Hematopoietic multipotent progenitor cell treated with erythropoietin and hydrocortisone succinate and interleukin-3 and kit ligand, for 6 days (in vitro differentiated cells): ENCODE measurements around the gene FZD4.
"Not testable (repeated sequence)": the region's sequence is repeated elsewhere in the genome, so short reads cannot be mapped to it uniquely, and the experiment has no call there.

ENCODE experiments used
- DNase-seq: peaks from one replicate; pipeline ENCODE4 v3.0.0-alpha.2; 2015

The FZD4 gene

GRCh38 chr11:86934926-86935579 is 20.1 kb downstream of the FZD4 start:
- no peak for DNase-seq

GRCh38 chr11:86934582-86934900 is 20.7 kb downstream of the FZD4 start:
- no peak for DNase-seq

DNA sequence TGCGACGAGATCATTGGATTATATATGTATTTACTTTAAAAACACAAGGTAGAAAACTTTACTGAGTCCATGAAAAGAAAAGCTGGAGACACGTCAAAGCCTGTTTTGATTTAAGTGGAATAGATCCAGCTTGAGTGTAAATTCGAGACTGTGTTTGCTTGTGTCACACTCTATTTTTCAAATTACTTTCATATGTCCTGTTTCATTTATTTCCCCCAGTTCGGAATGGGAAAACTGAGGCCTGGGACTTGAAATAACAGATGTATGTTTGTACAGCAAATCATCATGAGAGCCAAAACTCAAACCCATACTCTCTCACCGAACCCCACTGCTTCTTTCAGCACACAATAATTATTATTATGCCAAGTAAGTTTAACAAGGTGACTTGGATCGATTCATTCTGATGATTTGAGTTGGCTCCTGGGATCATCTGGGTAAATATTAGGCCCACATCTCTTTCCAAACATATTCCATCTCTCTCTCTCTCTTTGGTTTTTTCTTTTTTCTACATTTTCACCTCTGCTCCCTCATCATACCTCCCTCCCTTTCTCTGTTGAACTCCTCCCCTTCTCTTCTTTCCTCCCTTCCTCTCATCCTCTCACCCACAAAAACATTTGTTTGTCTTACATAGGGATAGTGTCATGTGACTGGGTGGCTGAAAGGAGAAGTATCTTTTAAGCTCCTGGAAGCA is 21.2 kb downstream of the FZD4 start:
- DNase-seq: no peak

GRCh38 chr11:86932924-86933875 is 22.0 kb downstream of the FZD4 start:
- no peak for DNase-seq

DNA sequence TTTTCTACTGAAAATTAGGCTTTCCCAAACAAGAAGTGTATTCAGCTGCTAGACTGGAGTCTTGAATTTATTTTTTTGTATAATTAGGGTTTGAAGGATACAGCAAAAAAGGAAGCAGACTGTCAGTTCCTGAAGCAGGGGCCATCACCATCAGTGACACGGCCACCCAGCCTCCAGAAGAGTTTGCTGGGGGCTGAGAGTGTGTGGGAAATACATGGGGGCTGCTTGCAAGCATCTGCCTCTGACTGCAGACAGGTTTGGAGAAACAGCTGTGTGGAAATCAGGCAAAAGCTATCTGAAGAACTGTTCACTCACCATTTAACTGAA is 23.0 kb downstream of the FZD4 start:
- no peak for DNase-seq

GRCh38 chr11:86931548-86932258 is 23.5 kb downstream of the FZD4 start:
- DNase-seq: peak; percentile 68

DNA sequence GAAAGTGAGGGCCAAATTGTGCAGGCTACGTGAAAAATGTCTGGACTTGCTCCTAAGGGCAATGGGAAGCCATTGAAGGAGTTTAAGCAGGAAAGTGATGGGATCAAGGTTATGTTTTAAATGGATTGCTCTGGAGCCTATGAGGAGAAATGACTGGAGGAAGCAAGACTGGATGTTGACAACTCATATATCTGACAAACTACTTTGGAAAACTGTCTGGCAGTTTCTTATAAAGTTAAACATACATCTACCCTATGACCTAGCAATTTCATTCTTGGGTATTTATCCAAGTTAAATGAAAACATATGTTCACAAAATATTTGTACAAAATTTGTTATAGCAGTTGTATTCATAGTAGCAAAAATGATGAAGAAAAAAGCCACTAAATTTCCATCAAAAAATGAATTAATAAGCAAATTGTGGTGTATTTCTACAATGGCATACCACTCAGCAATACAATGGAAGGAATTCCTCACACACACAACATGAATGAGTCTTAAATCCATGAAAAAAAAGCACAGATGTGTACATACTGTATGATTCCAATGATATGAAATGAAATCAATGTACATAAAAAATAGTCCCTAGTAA is 24.1 kb downstream of the FZD4 start:
- DNase-seq: no peak

GRCh38 chr11:86926975-86927374 is 28.2 kb downstream of the FZD4 start:
- DNase-seq: no peak

DNA sequence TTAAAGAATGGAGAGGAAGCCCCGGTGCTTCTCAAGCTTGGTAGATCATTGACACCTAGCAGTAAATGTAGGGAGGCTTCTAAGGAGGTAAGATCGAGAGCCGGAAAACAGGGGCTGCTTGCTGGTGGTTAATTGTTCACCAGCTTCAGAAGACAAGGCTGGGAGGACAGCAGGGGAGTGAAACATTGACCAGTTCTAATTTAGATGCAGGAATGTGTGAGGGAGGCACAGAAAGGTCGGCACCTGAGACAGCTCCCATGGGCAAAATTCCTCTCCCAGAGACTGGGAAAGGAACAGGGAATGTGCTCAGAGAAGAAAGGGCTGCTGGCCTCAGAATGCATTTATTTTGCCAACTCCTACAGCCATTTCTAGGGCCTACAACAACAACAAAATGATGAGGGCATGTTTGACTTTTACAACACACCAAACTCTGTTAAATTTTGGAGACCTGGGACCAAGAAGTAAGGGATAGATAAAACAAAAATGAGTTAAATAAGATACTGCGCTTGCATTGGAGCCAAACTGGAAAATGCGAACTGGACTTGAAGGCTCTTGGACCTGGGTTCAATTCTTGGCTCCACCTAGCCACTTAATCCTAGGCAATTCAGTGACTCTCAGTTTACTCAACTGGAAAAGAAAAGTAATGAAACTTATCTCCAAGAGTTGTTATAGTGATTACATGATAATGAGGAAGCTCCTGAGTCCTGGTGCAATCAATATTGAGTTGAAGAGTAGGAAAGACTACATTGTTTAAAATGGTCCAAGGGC is 31.0 kb downstream of the FZD4 start:
- no peak for DNase-seq

DNA sequence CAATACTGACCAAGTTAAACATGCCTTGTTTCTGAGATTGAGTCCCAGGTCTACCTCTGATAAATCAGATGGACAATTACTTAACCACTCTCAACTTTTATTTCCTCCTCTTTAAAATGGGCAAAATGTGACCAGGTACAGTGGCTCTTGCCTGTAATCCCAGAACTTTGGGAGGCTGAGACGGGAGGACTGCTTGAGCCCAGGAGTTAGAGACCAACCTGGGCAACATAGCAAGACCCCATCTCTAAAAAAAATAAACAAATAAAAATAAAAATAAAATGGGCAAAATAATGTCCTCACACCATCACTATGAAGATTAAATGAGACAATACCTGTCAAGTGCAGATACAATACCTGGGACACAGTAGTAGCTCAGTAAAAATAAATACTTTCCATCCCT is 33.0 kb downstream of the FZD4 start:
- DNase-seq: no peak

DNA sequence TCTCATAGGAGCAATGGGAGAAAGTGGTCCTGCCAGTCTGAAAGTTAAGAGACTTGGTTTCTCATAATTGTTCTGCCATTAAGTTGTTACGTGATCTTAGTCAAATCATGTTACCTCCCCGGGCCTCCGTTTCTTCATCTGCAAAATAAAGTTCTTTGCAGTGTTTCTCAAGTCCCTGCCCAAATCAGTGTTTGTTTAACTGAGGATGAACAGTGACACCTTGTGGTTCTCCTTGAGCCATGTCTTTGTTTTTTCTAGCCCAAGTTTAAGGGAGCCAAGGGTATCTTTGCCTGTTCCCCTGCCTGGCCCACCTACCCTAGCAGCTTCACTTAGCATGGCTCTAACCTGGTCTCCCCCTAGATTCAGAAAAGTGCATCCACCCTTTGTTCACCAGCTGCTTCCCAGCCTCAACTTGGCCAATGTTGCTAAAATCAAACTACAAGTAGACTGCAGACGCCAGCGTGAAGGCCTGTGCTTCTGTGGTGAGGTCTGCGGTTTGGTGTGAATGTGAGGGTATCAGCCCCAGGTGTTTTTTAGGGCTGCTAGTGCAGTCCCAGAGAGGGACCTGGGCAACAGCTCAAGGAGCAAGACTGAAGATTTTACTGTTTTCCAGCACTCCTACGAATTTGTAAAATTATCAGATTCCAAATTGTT is 35.5 kb downstream of the FZD4 start:
- peak; percentile 73 for DNase-seq

DNA sequence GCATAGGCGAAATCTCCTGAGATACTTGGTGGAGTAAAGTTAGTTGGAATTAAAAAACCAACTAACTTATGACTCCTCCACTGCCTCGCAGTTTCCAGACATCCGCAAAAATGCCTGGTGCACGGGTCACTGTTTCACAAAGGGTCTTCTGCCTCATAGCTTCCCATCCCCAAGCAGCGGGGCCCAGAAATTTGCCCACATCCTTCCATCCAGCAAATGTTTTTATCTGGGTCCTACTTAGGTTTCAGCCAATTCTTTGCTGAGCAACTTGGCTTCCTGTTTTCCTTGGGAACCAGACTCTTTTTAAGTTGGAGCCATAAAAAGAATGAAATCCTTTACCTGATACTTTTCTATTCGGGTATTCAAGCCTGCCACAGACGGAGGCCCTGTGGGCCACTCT is 36.2 kb downstream of the FZD4 start:
- no peak for DNase-seq

- DNase-seq: no peak
Observed at GRCh38 chr11:86918496-86918895, 36.7 kb downstream of the FZD4 start.

DNA sequence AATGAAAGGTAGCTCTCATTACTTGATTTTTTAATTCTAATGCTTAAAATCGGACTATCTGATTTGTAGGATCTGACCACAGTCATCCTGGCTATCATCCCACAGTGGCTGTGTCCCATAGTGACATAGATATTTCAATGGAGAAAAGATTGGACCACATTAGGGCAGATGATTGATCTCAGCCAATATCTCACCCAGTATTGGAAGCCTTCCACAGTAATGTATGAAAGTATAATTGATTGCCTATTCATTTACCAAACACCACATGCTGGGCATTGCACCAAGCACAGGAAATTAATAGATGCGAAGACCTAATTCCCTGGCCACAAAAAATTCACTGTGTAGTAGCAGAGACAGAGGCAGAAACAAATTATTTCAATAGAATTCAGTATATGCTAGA is 37.6 kb downstream of the FZD4 start:
- DNase-seq: no peak

- no peak for DNase-seq
Observed at GRCh38 chr11:86916330-86916729, 38.9 kb downstream of the FZD4 start.

GRCh38 chr11:86915850-86916249 is 39.3 kb downstream of the FZD4 start:
- not testable (repeated sequence) for DNase-seq

GRCh38 chr11:86914865-86915519 is 40.2 kb downstream of the FZD4 start:
- DNase-seq: no peak

DNA sequence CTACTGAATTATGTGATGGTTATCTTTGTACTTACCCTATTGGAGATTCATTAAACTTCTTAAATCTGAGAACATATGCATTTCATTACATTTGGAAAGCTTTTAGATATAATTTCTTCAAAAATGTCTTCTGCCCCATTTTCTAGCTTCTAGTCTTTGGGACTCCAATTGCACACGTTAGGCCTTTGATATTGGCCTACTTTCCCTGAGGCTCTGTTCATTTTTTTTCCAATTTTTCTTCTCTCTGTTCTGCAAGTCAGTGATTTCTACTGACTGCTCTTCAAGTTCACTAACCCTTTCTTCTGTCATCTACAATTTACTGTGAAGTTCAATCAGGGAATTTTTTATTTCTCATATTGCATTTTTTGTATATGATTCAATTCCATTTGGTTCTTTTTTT is 43.0 kb downstream of the FZD4 start:
- no peak for DNase-seq

DNA sequence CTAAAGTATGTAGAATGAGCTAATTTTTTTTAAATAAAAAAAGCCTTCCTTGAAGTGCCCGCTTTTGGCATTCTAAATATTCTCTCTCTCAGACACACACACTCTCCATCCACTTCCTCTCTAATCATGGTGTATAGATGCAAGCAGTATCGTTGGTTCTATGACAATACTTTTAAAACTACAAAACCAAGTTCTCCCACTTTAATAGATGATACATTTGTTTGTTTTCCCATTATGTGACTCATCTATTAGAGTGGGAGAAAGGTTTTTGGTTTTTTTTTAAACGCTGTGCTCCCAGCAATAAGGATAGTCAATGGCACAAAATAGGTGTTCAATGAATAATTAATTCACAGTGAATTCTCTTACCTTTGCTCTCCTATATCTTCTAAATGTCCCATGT is 44.6 kb downstream of the FZD4 start:
- no peak for DNase-seq

- no peak for DNase-seq
Observed at GRCh38 chr11:86906198-86906597, 49.0 kb downstream of the FZD4 start.

DNA sequence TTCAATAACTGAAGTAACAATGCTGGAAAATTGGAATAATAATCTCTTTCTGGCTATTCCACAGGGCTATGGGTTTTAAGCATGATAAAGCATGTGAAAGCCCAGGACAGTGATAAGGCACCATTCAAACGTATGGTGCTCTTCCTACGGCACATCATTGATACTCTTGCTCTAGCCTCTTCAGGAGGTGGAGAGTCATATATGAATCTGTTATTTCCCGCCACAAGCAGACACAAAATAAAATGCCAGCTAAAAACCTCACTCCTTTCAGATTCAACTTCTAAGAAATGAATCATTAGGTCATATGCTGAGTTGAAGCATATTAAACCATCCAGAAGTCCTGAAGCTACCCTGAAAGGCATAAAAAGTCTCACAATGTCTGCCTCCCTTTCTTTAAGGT is 49.9 kb downstream of the FZD4 start:
- DNase-seq: no peak
